Lung microvascular endothelial cell (primary cell): ENCODE data around the gene IPO7. TPM values are rescaled to one million over a fixed set of nuclear protein-coding genes. Genes with fewer than 3 reads are reported as not detected.

Experiments
- DNase-seq, 2 donors: peaks; one replicate each; pipeline versions ENCODE4 v3.0.0 to v3.0.0-alpha.2; 2010; ENCODE audit warnings: low read depth in 2 of 2
- total RNA-seq: library from RNA; depleted of rRNA; stranded (reverse); fragments of >200 nt; gene quantifications from 2 replicates; pipeline ENCODE4 v1.2.1, GENCODE V29; 2014

The IPO7 gene
- total RNA-seq, 1 donor from 2014 or later = 90.5 TPM

DNA sequence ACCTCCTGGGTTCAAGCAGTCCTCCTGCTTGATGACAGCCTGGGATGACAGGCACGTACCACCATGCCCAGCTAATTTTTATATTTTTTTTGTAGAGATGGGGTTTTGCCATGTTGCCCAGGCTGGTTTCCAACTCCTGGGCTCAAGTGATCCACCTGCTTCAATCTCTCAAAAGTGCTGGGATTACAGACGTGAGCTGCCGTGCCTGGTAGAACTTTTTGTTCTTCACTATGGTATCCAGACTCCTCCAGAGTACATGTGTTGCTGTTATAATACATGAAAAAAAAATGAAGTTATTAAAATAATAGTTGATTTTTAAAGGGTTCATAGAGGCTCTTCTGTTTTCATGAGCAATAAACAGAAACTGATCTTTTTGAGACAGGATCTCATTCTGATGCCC, 105.9 kb downstream of the IPO7 start:
- DNase-seq = no peak

- DNase-seq = no peak
Observed at GRCh38 chr11:9493492-9493891, 109.0 kb downstream of the IPO7 start.

GRCh38 chr11:9494316-9494715, 109.9 kb downstream of the IPO7 start:
- DNase-seq = no peak

- peak in 1 of 2 donors; percentile 63 for DNase-seq
Observed at GRCh38 chr11:9495803-9496514, 111.5 kb downstream of the IPO7 start.

Other genes with a start within 250 kb of the IPO7 start
- gene DENND5A, start 119.3 kb upstream of the IPO7 start, total RNA-seq = 94.1 and 114 TPM in 2 replicates
- 31.4 and 49.0 TPM in 2 replicates for gene TMEM41B, start 70.1 kb upstream of the IPO7 start, total RNA-seq
- gene ZNF143, start 76.4 kb downstream of the IPO7 start, total RNA-seq = 18.7 and 33.9 TPM in 2 replicates
- gene WEE1, start 189.0 kb downstream of the IPO7 start, total RNA-seq = 12.9 and 20.6 TPM in 2 replicates